Adrenal gland (tissue), 5 donors: Measurements from ENCODE around the gene AGO3.

ENCODE experiments used
- CTCF ChIP-seq, 6 experiments: fragments of 450-650 bp in 4 of 6; fragments of 200-600 bp in 2 of 6; sonication (generic) in 1 of 6; IDR thresholded peaks; 1 replicate in 5 of 6; 2 replicates in 1 of 6; pipeline versions ENCODE4 v1.5.1 to v1.8.0; 2016 to 2021; ENCODE audit warnings: antibody characterized with exemption in 6 of 6, mild to moderate bottlenecking in 2 of 6, moderate library complexity in 1 of 6
- POLR2A ChIP-seq, 2 donors: fragments of 450-650 bp; IDR thresholded peaks; one replicate each; pipeline ENCODE4 v1.6.1; 2017; ENCODE audit warnings: antibody characterized with exemption in 2 of 2, mild to moderate bottlenecking in 2 of 2, moderate library complexity in 1 of 2
- donor health status: DM: no; HTN: no; CAD: no.

- TF ChIP-seq CTCF (IDR thresholded peaks at IDR 0.05) (no peak), POLR2A (IDR thresholded peaks at IDR 0.05) (peak in 1 of 2 donors; percentile 13)
Observed at GRCh38 chr1:36008546-36009197, 77.8 kb downstream of the AGO3 start.
